ENCODE results near the gene SP6. TPM values are rescaled to one million over a fixed set of nuclear protein-coding genes. Genes with fewer than 3 reads are reported as not detected.

The SP6 gene
- total RNA-seq, 1 experiment from 2014 or later, result 3.1 TPM

DNA sequence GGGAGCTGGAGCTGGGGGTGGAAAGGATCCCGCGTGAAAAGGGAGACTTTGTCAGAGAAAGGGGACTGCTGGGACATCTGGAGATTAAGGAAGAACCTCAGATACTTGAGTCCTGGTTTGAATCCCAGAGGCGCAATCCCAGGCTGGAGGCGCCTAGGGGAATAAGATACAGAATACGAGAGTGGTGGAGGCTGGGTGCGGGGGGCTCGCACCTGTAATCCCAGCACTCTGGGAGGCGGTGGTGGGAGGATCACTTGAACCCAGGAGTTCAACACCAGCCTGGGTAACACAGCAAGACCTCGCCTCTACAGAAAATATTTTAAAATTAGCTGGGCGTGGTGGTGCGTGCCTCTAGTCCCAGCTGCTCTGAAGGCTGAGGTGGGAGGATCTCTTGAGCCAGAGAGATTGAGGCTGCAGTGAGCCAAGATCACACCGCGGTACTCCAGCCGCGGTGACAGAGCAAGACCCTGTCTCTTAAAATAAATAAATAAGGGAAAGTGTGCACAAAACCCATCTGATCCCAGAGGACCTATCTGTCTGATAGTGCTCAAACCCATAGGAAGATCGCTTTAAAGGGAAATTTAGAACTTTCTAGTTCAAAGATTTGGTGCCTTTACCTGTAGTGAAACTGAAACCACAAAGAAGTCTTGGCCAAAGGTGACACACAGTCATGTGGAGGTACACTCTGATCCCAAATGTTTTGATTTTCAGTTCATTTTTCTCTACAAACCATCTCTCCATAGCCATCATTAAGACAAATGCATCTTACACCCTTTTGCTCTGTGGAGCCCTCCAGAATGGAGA is 9.3 kb downstream of the SP6 start:
- BruUV-seq (replicated peaks), result TSS peak; percentile 74
- intact Hi-C loops (cut with micrococcal nuclease), result loop anchor here (1.0 to 2.0 kb wide), 2 partner anchors 107 to 130 kb away; partner anchors contain the start of gene CDK5RAP3
- Histone ChIP-seq H3K4me3 (ENCODE audit: low read length) (peak overlapping the region; percentile 80), H3K27me3 (ENCODE audit: low read length) (no peaks in the 10 kb centered on the region), H3K27ac (ENCODE audit: low read length) (no peak overlapping the region), H3K4me2 (ENCODE audit: low read length) (peak overlapping the region; percentile 91), H3K36me3 (ENCODE audit: low read depth, low read length) (no peaks in the 10 kb centered on the region; the same call in 1 of the 2 replicates), H3K9me3 (ENCODE audit: low read length) (no peaks in the 10 kb centered on the region), H3K9me2 (replicated peaks; ENCODE audit: low read length) (no peaks in the 10 kb centered on the region), H4K20me1 (ENCODE audit: low read length) (no peaks in the 10 kb centered on the region), H2AFZ (ENCODE audit: low read length) (peak overlapping the region; percentile 95), H3K9ac (ENCODE audit: low read length) (peak overlapping the region; percentile 75; the same call in 1 of the 2 replicates), H3F3A (ENCODE audit: low read length, unreplicated experiment) (no peaks in the 10 kb centered on the region), H3K79me2 (ENCODE audit: low read length) (peaks cover 17% of the 10 kb centered on the region), H3K4me1 (ENCODE audit: insufficient read depth, low read length) (peaks cover 29% of the 10 kb centered on the region)
- ChIA-PET CTCF (interaction anchor here (0.5 to 4.1 kb wide), 12 partner anchors 9 to 177 kb away, joined by 3 to 65 read pairs (median 4); partner anchors contain the start of genes CDK5RAP3, LRRC46, MRPL10 and PNPO), POLR2A (ENCODE audit: unreplicated experiment) (no interaction called here)
- no peak; the same call in 1 of the 2 replicates for ATAC-seq
- no peak for TF ChIP-seq EZH2 (IDR thresholded peaks at IDR 0.05; ENCODE audit: low read length, unreplicated experiment)
- TF ChIP-seq, protein P1, sequence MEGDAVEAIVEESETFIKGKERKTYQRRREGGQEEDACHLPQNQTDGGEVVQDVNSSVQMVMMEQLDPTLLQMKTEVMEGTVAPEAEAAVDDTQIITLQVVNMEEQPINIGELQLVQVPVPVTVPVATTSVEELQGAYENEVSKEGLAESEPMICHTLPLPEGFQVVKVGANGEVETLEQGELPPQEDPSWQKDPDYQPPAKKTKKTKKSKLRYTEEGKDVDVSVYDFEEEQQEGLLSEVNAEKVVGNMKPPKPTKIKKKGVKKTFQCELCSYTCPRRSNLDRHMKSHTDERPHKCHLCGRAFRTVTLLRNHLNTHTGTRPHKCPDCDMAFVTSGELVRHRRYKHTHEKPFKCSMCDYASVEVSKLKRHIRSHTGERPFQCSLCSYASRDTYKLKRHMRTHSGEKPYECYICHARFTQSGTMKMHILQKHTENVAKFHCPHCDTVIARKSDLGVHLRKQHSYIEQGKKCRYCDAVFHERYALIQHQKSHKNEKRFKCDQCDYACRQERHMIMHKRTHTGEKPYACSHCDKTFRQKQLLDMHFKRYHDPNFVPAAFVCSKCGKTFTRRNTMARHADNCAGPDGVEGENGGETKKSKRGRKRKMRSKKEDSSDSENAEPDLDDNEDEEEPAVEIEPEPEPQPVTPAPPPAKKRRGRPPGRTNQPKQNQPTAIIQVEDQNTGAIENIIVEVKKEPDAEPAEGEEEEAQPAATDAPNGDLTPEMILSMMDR (conservative IDR thresholded peaks at IDR 0.05; ENCODE audit: low read depth, low read length), result peak; percentile 8; the same call in 1 of the 2 replicates
- no peak for DNase-seq

DNA sequence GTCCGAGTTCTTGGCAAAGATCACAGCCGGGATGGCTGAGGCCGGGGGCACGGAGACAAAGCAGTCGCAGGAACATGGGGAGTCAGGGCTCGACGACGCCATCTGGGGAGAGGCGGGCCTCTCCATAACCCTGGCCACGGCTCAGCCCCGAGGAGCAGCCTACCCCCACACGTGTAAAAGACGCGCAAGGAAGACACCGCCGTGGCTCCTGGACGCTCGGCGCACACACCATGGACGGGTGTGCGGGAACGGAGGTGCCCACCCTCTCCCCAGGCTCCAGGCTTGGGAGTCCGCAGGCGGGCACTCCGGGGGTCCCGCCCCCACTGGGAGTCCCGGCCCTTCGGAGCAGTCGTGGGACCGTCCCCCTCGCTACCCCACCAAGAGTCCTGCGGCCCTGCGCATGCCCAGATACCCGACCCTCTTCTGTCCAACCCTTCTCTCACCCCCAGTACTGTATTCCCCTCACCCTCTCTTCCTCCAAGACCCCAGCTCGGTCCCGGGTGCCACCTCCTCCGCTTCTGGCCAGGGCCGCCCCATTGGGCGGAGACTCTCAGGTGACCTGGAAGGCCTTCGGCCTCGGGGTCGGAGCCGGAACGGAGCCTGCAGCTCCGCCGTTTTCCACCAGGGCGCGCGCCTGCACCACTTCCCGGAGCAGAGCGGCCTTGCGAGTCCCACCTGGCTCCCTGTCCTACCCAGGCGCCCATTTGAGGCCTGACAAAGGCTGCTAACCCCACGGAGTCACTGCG is 10.0 kb downstream of the SP6 start, which contains the start of gene SCRN2:
TSS of gene SCRN2 (minus strand) at position 532 of the 746 bp plus-strand sequence. CDS start at position 102, 430 bp downstream.
- no peaks in the 10 kb centered on the region for H3K9me2 ChIP-seq (replicated peaks; ENCODE audit: low read length)
- ChIA-PET CTCF (interaction anchor here (0.5 to 4.1 kb wide), 12 partner anchors 10 to 131 kb away, joined by 3 to 65 read pairs (median 4); partner anchors contain the start of genes CDK5RAP3, LRRC46, MRPL10 and PNPO), POLR2A (ENCODE audit: unreplicated experiment) (no interaction called here)
- H3K36me3 ChIP-seq (ENCODE audit: low read depth, low read length), result no peaks in the 10 kb centered on the region; the same call in 1 of the 2 replicates
- peak within 1 kb of the TSS; percentile 75 for H3K9ac ChIP-seq (ENCODE audit: low read length)
- peaks cover 17% of the 10 kb centered on the region for H3K79me2 ChIP-seq (ENCODE audit: low read length)
- H3K4me1 ChIP-seq (ENCODE audit: insufficient read depth, low read length), result peaks cover 29% of the 10 kb centered on the region
- peak within 1 kb of the TSS; percentile 80 for H3K4me3 ChIP-seq (ENCODE audit: low read length)
- TF ChIP-seq, protein P1 (conservative IDR thresholded peaks at IDR 0.05; ENCODE audit: low read depth, low read length), result peak; percentile 99
- no peak for TF ChIP-seq EZH2 (IDR thresholded peaks at IDR 0.05; ENCODE audit: low read length, unreplicated experiment)
- H4K20me1 ChIP-seq (ENCODE audit: low read length), result no peaks in the 10 kb centered on the region
- no peaks in the 10 kb centered on the region for H3K27me3 ChIP-seq (ENCODE audit: low read length)
- DNase-seq (peak; percentile 97), ATAC-seq (peak; percentile 85)
- H3F3A ChIP-seq (ENCODE audit: low read length, unreplicated experiment), result no peaks in the 10 kb centered on the region
- intact Hi-C loops (cut with micrococcal nuclease), result loop anchor here (1.0 to 2.0 kb wide), 2 partner anchors 108 to 130 kb away; partner anchors contain the start of gene CDK5RAP3
- H3K4me2 ChIP-seq (ENCODE audit: low read length), result peak within 1 kb of the TSS; percentile 91
- no peaks in the 10 kb centered on the region for H3K9me3 ChIP-seq (ENCODE audit: low read length)
- BruUV-seq (replicated peaks), result TSS peak; percentile 79
- H3K27ac ChIP-seq (ENCODE audit: low read length), result no peak within 1 kb of the TSS
- H2AFZ ChIP-seq (ENCODE audit: low read length), result peak within 1 kb of the TSS; percentile 95

All from PC-3 (cell line).